ENCODE measurements around the gene GNG7. TPM values are rescaled to one million over a fixed set of nuclear protein-coding genes. Genes with fewer than 3 reads are reported as not detected.

GNG7 gene
- total and polyA plus RNA-seq, 10 of the 15 experiments (the other 5 are each of a cell fraction or from before 2014, with no cell fraction given): 1.9 to 13.6 (median 6.5) TPM

- peak; percentile 64 for TF ChIP-seq CREM (IDR thresholded peaks at IDR 0.05; ENCODE audit: low read depth)
- TF ChIP-seq PBX3 (IDR thresholded peaks at IDR 0.05; ENCODE audit: insufficient replicate concordance, low read depth, low read length): peak; percentile 46
- no peak for TF ChIP-seq SUPT20H (IDR thresholded peaks at IDR 0.05; ENCODE audit: borderline replicate concordance, control insufficient read depth, low read depth, low read length)
- peak; percentile 68; the same call in 1 of the 2 replicates for TF ChIP-seq RFX5 (IDR thresholded peaks at IDR 0.05; ENCODE audit: low read depth, low read length)
- no peak for TF ChIP-seq E2F8 (IDR thresholded peaks at IDR 0.05; ENCODE audit: low read depth, partially characterized antibody)
- TF ChIP-seq CREB1 (IDR thresholded peaks at IDR 0.05; ENCODE audit: low read depth): peak; percentile 55
- peak in 1 of 2 experiments; percentile 100; a peak in 2 of 3 replicates for TF ChIP-seq EGR1 (IDR thresholded peaks at IDR 0.05; ENCODE audit: borderline replicate concordance in 1 of 2, low read depth in 2 of 2, low read length in 2 of 2)
- TF ChIP-seq RCOR1 (conservative IDR thresholded peaks at IDR 0.05; ENCODE audit: low read depth, low read length): no peak; the same call in none of the 2 replicates
- TF ChIP-seq NBN (IDR thresholded peaks at IDR 0.05): peak; percentile 23
- TF ChIP-seq RB1 (IDR thresholded peaks at IDR 0.05; ENCODE audit: borderline replicate concordance): peak; percentile 34; the same call in 1 of the 2 replicates
- TF ChIP-seq FOS (IDR thresholded peaks at IDR 0.05; ENCODE audit: borderline replicate concordance, extremely low read depth, insufficient read length): no peak
- TF ChIP-seq, protein P1, sequence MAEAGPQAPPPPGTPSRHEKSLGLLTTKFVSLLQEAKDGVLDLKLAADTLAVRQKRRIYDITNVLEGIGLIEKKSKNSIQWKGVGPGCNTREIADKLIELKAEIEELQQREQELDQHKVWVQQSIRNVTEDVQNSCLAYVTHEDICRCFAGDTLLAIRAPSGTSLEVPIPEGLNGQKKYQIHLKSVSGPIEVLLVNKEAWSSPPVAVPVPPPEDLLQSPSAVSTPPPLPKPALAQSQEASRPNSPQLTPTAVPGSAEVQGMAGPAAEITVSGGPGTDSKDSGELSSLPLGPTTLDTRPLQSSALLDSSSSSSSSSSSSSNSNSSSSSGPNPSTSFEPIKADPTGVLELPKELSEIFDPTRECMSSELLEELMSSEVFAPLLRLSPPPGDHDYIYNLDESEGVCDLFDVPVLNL (IDR thresholded peaks at IDR 0.05; ENCODE audit: low read depth, low read length): no peak
- peak; percentile 100 for TF ChIP-seq TAF1 (IDR thresholded peaks at IDR 0.05; ENCODE audit: borderline replicate concordance, low read depth, low read length)
- 0 out of 2 replicates have a peak, but pooled peaks have one; percentile 3 for TF ChIP-seq JUNB (IDR thresholded peaks at IDR 0.05)
- peak; percentile 75; the same call in 1 of the 2 replicates for TF ChIP-seq TCF12 (IDR thresholded peaks at IDR 0.05; ENCODE audit: low read depth, low read length)
- no peak for TF ChIP-seq NR2C1 (IDR thresholded peaks at IDR 0.05)
- 0 out of 2 replicates have a peak, but pooled peaks have one; percentile 22 for TF ChIP-seq BMI1 (IDR thresholded peaks at IDR 0.05; ENCODE audit: borderline replicate concordance)
- TF ChIP-seq CBFB (IDR thresholded peaks at IDR 0.05; ENCODE audit: low read depth): peak; percentile 100
- TF ChIP-seq ZNF217 (IDR thresholded peaks at IDR 0.05): peak; percentile 53; the same call in 1 of the 2 replicates
- TF ChIP-seq WRNIP1 (IDR thresholded peaks at IDR 0.05; ENCODE audit: borderline replicate concordance, low read depth, low read length): peak; percentile 68; the same call in 1 of the 2 replicates
- TF ChIP-seq, protein P2, sequence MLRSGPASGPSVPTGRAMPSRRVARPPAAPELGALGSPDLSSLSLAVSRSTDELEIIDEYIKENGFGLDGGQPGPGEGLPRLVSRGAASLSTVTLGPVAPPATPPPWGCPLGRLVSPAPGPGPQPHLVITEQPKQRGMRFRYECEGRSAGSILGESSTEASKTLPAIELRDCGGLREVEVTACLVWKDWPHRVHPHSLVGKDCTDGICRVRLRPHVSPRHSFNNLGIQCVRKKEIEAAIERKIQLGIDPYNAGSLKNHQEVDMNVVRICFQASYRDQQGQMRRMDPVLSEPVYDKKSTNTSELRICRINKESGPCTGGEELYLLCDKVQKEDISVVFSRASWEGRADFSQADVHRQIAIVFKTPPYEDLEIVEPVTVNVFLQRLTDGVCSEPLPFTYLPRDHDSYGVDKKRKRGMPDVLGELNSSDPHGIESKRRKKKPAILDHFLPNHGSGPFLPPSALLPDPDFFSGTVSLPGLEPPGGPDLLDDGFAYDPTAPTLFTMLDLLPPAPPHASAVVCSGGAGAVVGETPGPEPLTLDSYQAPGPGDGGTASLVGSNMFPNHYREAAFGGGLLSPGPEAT (IDR thresholded peaks at IDR 0.05; ENCODE audit: low read depth): peak; percentile 87
- TF ChIP-seq TCF7 (IDR thresholded peaks at IDR 0.05; ENCODE audit: borderline replicate concordance): peak; percentile 60; the same call in 1 of the 2 replicates
- TF ChIP-seq POLR2AphosphoS2 (IDR thresholded peaks at IDR 0.05; ENCODE audit: low read depth, low read length): peak; percentile 100
Measured at GRCh38 chr19:2475702-2476450, 226.6 kb downstream of the GNG7 start, which contains the start of gene GADD45B (continued).

Data from GM12878 (cell line).